ENCODE measurements around the gene CD2. TPM values are rescaled to one million over a fixed set of nuclear protein-coding genes. Genes with fewer than 3 reads are reported as not detected.

The CD2 gene
- total RNA-seq, 2 donors from 2014 or later, result 0.57 to 1.3 TPM

DNA sequence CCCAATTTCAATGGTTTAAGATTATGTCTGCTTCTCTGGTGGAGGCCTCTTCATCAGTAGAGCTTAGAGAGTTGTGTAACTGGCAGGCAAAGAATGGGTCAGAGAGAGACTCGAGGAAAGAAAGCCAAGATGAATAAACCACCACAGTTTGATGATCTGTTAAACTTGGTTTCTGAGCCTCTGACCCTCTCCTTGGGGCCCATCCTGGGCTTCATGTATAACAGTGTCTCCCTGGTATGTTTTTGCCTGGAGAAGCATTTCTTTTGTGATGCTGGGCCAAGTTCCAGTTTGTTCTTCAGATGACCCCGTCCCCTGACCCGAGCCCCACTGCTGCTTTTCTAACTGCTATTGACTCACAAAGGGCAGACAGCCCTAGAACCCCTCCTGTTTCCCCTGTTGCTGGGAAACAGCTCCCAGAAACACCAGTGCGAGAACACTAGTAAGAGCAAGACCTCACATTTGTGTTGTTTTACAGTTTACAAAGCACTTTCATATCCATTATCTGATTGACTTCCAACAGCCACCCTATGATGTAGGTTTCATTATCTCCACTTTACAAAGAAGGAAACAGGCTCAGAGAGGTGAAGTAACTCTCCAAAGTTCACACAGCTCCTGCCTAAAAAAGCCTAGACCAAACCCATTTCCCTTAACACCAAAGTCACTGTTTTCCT lies 9.0 kb downstream of the CD2 start:
- DNase-seq (ENCODE audit: low spot score), result no peak
- Histone ChIP-seq H3K36me3 (no peaks in the 10 kb centered on the region), H3K9me3 (no peaks in the 10 kb centered on the region), H3K4me1 (replicated peaks) (no peaks in the 10 kb centered on the region), H3K4me3 (no peak overlapping the region), H3K27ac (no peak overlapping the region), H3K27me3 (replicated peaks; ENCODE audit: insufficient read depth) (no peaks in the 10 kb centered on the region)
- 56% methylated on average over 4 of the region's 4 CpGs for WGBS
- TF ChIP-seq, protein P1, sequence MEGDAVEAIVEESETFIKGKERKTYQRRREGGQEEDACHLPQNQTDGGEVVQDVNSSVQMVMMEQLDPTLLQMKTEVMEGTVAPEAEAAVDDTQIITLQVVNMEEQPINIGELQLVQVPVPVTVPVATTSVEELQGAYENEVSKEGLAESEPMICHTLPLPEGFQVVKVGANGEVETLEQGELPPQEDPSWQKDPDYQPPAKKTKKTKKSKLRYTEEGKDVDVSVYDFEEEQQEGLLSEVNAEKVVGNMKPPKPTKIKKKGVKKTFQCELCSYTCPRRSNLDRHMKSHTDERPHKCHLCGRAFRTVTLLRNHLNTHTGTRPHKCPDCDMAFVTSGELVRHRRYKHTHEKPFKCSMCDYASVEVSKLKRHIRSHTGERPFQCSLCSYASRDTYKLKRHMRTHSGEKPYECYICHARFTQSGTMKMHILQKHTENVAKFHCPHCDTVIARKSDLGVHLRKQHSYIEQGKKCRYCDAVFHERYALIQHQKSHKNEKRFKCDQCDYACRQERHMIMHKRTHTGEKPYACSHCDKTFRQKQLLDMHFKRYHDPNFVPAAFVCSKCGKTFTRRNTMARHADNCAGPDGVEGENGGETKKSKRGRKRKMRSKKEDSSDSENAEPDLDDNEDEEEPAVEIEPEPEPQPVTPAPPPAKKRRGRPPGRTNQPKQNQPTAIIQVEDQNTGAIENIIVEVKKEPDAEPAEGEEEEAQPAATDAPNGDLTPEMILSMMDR (IDR thresholded peaks at IDR 0.05), result no peak
- TF ChIP-seq POLR2A (IDR thresholded peaks at IDR 0.05), result no peak
- TF ChIP-seq POLR2AphosphoS5 (IDR thresholded peaks at IDR 0.05), result no peak
- intact Hi-C loops (cut with DNase I), result no loop called here

DNA sequence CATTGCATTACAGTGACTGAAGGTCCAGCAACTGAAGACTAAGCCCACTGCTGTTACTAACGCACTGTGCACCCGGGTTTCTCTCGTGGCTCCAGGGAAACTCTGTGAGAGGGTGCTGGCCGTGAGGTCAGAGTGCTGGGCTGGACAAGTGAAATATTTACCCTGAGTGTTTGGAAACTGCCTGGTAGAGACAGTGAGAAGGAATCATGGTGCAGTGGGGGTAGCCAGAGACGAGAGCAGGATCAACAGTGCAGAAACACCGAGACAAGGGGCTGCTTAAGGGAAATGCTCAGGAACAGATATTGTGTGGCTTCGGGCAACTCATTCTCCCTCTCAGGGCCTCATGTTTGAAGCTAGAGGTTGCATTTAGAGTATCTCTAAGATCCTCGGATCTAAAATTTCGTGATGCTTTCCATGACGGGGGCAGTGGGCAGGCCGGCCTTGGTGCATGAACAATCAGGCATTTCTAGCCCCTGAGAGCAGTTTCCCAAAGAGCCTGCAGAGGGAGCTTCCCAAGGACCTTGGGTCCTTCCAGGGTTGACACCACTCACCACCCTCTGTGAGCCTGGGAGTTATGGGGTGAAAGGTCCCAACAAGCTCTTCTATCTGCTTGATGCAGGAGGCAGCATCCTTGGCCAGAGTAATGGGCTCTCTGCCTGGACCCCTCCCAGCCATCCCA lies 9.7 kb downstream of the CD2 start:
- Histone ChIP-seq H3K27ac (no peak overlapping the region), H3K4me3 (no peak overlapping the region), H3K4me1 (replicated peaks) (no peaks in the 10 kb centered on the region), H3K9me3 (no peaks in the 10 kb centered on the region), H3K36me3 (no peaks in the 10 kb centered on the region), H3K27me3 (replicated peaks; ENCODE audit: insufficient read depth) (no peaks in the 10 kb centered on the region)
- intact Hi-C loops (cut with DNase I), result no loop called here
- TF ChIP-seq POLR2A (IDR thresholded peaks at IDR 0.05), result no peak
- TF ChIP-seq, protein P1 (IDR thresholded peaks at IDR 0.05), result no peak
- no peak for TF ChIP-seq POLR2AphosphoS5 (IDR thresholded peaks at IDR 0.05)
- no peak for DNase-seq (ENCODE audit: low spot score)
- 84% methylated on average over 11 of the region's 11 CpGs for WGBS

DNA sequence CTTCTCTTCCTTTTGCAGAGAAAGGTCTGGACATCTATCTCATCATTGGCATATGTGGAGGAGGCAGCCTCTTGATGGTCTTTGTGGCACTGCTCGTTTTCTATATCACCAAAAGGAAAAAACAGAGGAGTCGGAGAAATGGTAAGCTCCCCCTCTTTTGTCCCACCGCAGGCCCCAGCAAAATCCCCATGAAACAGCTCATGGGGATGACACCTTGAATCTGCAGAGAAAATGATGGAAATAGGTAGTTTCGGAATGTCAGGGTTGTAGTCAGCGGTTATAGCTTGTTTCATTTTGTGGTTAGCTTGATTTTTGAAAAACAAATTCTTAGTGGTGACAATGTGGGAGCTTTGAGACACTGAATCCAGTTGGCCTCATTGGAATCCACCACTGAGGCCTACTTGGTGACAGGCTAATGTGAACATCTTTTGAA lies 10.3 kb downstream of the CD2 start:
- 94% methylated on average over 5 of the region's 5 CpGs for WGBS

DNA sequence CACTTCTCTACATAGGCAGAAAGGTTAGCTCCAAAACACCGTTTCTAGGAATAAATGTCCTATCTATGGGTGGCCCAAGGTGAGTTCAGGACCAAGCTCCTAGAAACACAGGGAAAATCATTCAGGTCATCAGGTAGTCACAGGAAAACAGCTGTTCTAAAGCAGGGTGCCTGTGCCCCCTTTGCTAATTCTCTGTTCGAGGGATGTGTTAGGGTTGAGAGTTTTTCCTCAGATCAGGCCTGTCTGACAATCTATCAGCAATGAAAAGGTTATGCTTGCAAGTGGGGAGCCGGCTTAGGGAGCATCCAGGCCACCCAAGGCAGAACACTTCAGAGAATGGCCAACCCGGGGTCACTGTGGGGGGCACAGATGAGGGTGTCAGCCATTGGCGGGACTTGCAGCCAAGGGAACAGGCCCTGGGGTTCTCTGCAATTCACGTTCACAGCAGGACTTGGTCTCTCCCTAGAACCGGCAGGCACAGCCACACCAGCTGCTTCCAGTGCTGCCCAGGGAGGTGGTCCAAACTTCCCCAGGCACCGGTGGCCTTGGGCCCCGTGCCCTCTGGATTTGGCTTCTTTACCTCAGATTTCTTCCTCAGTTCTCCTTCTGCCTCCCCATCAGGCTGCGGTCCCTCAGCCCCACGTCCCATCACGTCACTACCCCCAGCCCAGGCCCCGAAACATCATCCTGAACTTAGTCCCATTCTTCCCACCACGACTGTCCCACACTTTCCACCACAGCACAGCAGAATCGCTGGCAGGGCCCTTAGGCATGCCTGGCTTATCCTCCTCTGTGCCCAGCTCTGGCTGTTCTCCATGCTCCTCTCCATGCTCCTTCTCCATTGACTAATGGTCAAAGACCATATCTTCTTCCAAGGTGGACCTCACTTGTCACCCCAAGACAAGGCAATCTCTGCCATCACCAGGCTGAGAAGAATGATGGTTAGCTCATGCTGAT lies 11.0 kb downstream of the CD2 start:
- H3K9me3 ChIP-seq, result no peaks in the 10 kb centered on the region
- no peak overlapping the region for H3K4me3 ChIP-seq
- intact Hi-C loops (cut with DNase I), result no loop called here
- no peaks in the 10 kb centered on the region for H3K4me1 ChIP-seq (replicated peaks)
- 89% methylated on average over 13 of the region's 15 CpGs for WGBS
- H3K27me3 ChIP-seq (replicated peaks; ENCODE audit: insufficient read depth), result no peaks in the 10 kb centered on the region
- DNase-seq (ENCODE audit: low spot score), result no peak
- no peak for TF ChIP-seq POLR2AphosphoS5 (IDR thresholded peaks at IDR 0.05)
- TF ChIP-seq, protein P1 (IDR thresholded peaks at IDR 0.05), result no peak
- no peaks in the 10 kb centered on the region for H3K36me3 ChIP-seq
- H3K27ac ChIP-seq, result no peak overlapping the region

More for the DNA sequence above, 10.3 kb downstream of the CD2 start:
- H3K27me3 ChIP-seq (replicated peaks; ENCODE audit: insufficient read depth), result no peaks in the 10 kb centered on the region
- H3K36me3 ChIP-seq, result no peaks in the 10 kb centered on the region
- intact Hi-C loops (cut with DNase I), result no loop called here
- no peaks in the 10 kb centered on the region for H3K9me3 ChIP-seq
- TF ChIP-seq POLR2A (IDR thresholded peaks at IDR 0.05) (no peak), POLR2AphosphoS5 (IDR thresholded peaks at IDR 0.05) (no peak)
- TF ChIP-seq, protein P1 (IDR thresholded peaks at IDR 0.05), result no peak
- no peak overlapping the region for H3K27ac ChIP-seq
- DNase-seq (ENCODE audit: low spot score), result no peak
- no peaks in the 10 kb centered on the region for H3K4me1 ChIP-seq (replicated peaks)
- H3K4me3 ChIP-seq, result no peak overlapping the region
